Esophagus muscularis mucosa (tissue), 3 donors: Measurements from ENCODE around the gene CEP44.

ENCODE experiments used
- CTCF ChIP-seq, 3 experiments: fragments of 200-600 bp in 2 of 3; fragments of 450-650 bp in 1 of 3; sonication (generic) in 2 of 3; IDR thresholded peaks; one replicate each; pipeline ENCODE4 v1.5.1; 2017 to 2019; ENCODE audit warnings: antibody characterized with exemption in 3 of 3, mild to moderate bottlenecking in 2 of 3, moderate library complexity in 1 of 3
- POLR2A ChIP-seq: fragments of 450-650 bp; IDR thresholded peaks from one replicate; pipeline ENCODE4 v1.6.1; 2017; ENCODE audit warnings: antibody characterized with exemption, moderate library complexity, mild to moderate bottlenecking, low read depth

- TF ChIP-seq CTCF (IDR thresholded peaks at IDR 0.05) = no peak
- TF ChIP-seq POLR2A = no peak
Measured at GRCh38 chr4:174303687-174304086, 20.0 kb downstream of the CEP44 start.
